ENCODE results near the gene PIMREG.

DNA sequence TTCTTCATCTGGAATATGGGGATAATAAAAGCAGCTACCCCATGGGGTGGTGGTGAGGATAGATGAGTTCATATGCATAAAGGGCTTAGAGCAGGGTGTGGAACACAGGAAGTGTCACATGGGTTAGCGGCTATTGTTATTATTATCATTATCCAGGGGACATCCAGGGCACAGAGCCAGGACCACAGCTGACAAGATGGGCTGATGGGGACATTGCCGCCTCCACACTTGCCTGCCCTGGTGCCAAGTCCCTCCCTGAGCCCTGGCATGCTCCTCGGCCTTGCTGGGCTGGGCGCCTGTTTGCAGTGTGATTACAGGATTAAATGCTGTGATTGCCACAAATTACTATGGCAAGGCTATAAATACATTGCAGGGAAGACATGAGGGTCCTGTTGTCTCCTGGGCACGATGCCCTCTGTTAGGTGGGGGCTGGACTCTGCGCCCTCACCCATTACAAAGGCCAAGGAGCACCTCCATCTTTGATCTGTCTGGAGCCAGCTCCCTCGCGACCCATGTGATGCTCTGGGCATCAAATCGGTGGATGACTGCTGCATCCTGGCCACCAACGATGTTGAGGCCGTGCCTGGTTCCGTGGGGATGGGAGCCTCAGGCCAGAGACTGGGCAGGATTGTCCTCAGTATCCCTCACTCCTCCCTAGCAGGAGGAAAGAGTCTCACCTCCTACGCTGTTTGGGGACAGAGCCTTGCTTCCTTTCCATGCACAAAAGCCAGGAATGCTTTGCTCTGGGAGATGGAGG, 43.2 kb downstream of the PIMREG start:
- no peak for TF ChIP-seq GATA2 (IDR thresholded peaks at IDR 0.05; ENCODE audit: low read depth, low read length)
- TF ChIP-seq GATA3 (IDR thresholded peaks at IDR 0.05; ENCODE audit: low read depth, low read length) = no peak
